ENCODE results near the gene CEBPB.

CEBPB gene

DNA sequence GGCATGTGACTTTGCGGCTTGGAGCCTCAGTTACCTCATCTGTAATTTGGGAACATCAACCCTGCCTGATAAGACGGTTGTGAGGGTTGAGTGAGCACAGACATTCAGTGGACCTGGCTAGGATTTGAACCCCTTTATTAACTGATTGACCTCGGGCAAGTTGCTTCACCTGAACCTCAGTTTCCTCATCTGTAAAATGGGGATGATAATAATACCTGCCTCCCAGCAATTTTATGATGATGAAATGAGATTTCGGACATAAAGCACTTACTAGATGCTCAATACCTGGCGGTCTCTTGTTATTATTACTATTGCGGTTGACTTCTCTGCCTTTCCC is 51.5 kb downstream of the CEBPB start:
- TF ChIP-seq, protein P1, sequence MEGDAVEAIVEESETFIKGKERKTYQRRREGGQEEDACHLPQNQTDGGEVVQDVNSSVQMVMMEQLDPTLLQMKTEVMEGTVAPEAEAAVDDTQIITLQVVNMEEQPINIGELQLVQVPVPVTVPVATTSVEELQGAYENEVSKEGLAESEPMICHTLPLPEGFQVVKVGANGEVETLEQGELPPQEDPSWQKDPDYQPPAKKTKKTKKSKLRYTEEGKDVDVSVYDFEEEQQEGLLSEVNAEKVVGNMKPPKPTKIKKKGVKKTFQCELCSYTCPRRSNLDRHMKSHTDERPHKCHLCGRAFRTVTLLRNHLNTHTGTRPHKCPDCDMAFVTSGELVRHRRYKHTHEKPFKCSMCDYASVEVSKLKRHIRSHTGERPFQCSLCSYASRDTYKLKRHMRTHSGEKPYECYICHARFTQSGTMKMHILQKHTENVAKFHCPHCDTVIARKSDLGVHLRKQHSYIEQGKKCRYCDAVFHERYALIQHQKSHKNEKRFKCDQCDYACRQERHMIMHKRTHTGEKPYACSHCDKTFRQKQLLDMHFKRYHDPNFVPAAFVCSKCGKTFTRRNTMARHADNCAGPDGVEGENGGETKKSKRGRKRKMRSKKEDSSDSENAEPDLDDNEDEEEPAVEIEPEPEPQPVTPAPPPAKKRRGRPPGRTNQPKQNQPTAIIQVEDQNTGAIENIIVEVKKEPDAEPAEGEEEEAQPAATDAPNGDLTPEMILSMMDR (IDR thresholded peaks at IDR 0.05): no peak
- intact Hi-C loops (cut with DNase I; ENCODE audit: low total_unique reads): no loop called here

More for the DNA sequence above, 51.5 kb downstream of the CEBPB start:
- Histone ChIP-seq H3K27ac (no peak overlapping the region), H3K36me3 (no peaks in the 10 kb centered on the region), H3K4me1 (peaks cover 0 to 11% (median 0%) of the 10 kb centered on the region in 4 donors), H3K9me3 (no peaks in the 10 kb centered on the region), H3K4me3 (no peak overlapping the region), H3K27me3 (peaks cover 0 to 16% of the 10 kb centered on the region in 2 donors)
- no peak for DNase-seq

All from tibial artery (tissue), 4 donors.